Stimulated activated CD4-positive, alpha-beta T cell treated with anti-CD3 and anti-CD28 coated beads, Interleukin-15, amount 100 ng/mL, for 24 hours (primary cell): ENCODE results near the gene GSDME.

Source experiments
- DNase-seq: peaks from one replicate; pipeline ENCODE4 v3.0.0-alpha.2; 2020

The GSDME gene

GRCh38 chr7:24769014-24769830 is 12.0 kb upstream of the GSDME start:
- no peak for DNase-seq

- no peak for DNase-seq
Measured at GRCh38 chr7:24767878-24768569, 10.8 kb upstream of the GSDME start.

GRCh38 chr7:24764972-24765744 is 7.9 kb upstream of the GSDME start:
- no peak for DNase-seq

- no peak for DNase-seq
Measured at GRCh38 chr7:24764011-24764410, 6.7 kb upstream of the GSDME start.

GRCh38 chr7:24763303-24763901 is 6.1 kb upstream of the GSDME start:
- DNase-seq: no peak

- DNase-seq: no peak
Measured at GRCh38 chr7:24762771-24763170, 5.5 kb upstream of the GSDME start.

- no peak for DNase-seq
Measured at GRCh38 chr7:24760968-24761367, 3.7 kb upstream of the GSDME start.

GRCh38 chr7:24756545-24757352 is 515 bp downstream of the GSDME start:
- peak; percentile 45 for DNase-seq

GRCh38 chr7:24755541-24756407 is 1.5 kb downstream of the GSDME start:
- peak; percentile 18 for DNase-seq

GRCh38 chr7:24754906-24755506 is 2.3 kb downstream of the GSDME start:
- DNase-seq: no peak

GRCh38 chr7:24752073-24752800 is 5.0 kb downstream of the GSDME start:
- no peak for DNase-seq

GRCh38 chr7:24751484-24751883 is 5.8 kb downstream of the GSDME start:
- no peak for DNase-seq

- no peak for DNase-seq
Measured at GRCh38 chr7:24750441-24751055, 6.7 kb downstream of the GSDME start.

- no peak for DNase-seq
Measured at GRCh38 chr7:24748521-24748920, 8.7 kb downstream of the GSDME start.

- DNase-seq: no peak
Measured at GRCh38 chr7:24745355-24745754, 11.9 kb downstream of the GSDME start.

- DNase-seq: no peak
Measured at GRCh38 chr7:24743471-24743870, 13.8 kb downstream of the GSDME start.

- DNase-seq: no peak
Measured at GRCh38 chr7:24742506-24743162, 14.6 kb downstream of the GSDME start.

GRCh38 chr7:24741679-24742505 is 15.4 kb downstream of the GSDME start:
- no peak for DNase-seq
